Gastrocnemius medialis (tissue), 4 donors: ENCODE results near the gene ELOVL3. TPM values are rescaled to one million over a fixed set of nuclear protein-coding genes. Genes with fewer than 3 reads are reported as not detected.
"Not testable (repeated sequence)": the region's sequence is repeated elsewhere in the genome, so short reads cannot be mapped to it uniquely, and the experiment has no call there.

Experiments
- ATAC-seq, 2 donors: fragments of 150-250 bp; one replicate each; pipeline ENCODE4 v1.9.1; 2016
- DNase-seq, 2 donors: peaks; one replicate each; pipeline ENCODE4 v3.0.0-alpha.2; 2019
- H3K27ac ChIP-seq, 4 donors: fragments of 200-600 bp; sonication (generic); 1 replicate in 1 of 4; 2 replicates in 3 of 4; pipeline ENCODE4 v1.5.1; 2016 to 2018; ENCODE audit warnings: mild to moderate bottlenecking in 2 of 4, moderate library complexity in 1 of 4
- H3K27me3 ChIP-seq, 3 donors: fragments of 200-600 bp; sonication (generic) in 2 of 3; 1 replicate in 1 of 3; 2 replicates in 2 of 3; pipeline versions ENCODE4 v1.5.1 to v1.6.0; 2016 to 2019; ENCODE audit warnings: mild to moderate bottlenecking in 1 of 3, moderate library complexity in 1 of 3
- H3K36me3 ChIP-seq, 2 donors: fragments of 200-600 bp; sonication (generic) in 1 of 2; one replicate each; pipeline ENCODE4 v1.5.1; 2017 to 2018
- H3K4me1 ChIP-seq, 2 donors: fragments of 200-600 bp; sonication (generic) in 1 of 2; one replicate each; pipeline ENCODE4 v1.5.1; 2016 to 2017; ENCODE audit warnings: mild to moderate bottlenecking in 2 of 2
- H3K4me3 ChIP-seq, 4 donors: fragments of 200-600 bp; sonication (generic) in 3 of 4; 1 replicate in 1 of 4; 2 replicates in 3 of 4; pipeline ENCODE4 v1.5.1; 2016 to 2019; ENCODE audit warnings: mild to moderate bottlenecking in 2 of 4
- H3K9me3 ChIP-seq, 3 donors: fragments of 200-600 bp; sonication (generic) in 2 of 3; 1 replicate in 1 of 3; 2 replicates in 2 of 3; pipeline ENCODE4 v1.5.1; 2016 to 2019
- CTCF ChIP-seq, 5 experiments: fragments of 450-650 bp in 3 of 5; fragments of 200-600 bp in 2 of 5; sonication (generic) in 2 of 5; IDR thresholded peaks in 4 of 5; conservative IDR thresholded peaks in 1 of 5; 1 replicate in 4 of 5; 2 replicates in 1 of 5; pipeline ENCODE4 v1.5.1; 2016 to 2019; ENCODE audit warnings: antibody characterized with exemption in 5 of 5, mild to moderate bottlenecking in 3 of 5, moderate library complexity in 3 of 5
- POLR2A ChIP-seq, 2 donors: fragments of 450-650 bp; IDR thresholded peaks; one replicate each; pipeline ENCODE4 v1.6.1; 2017; ENCODE audit warnings: antibody characterized with exemption in 2 of 2, mild to moderate bottlenecking in 2 of 2, moderate library complexity in 2 of 2
- in situ Hi-C, 4 donors: fragments of 200-750 bp; cut with MboI; loops; one replicate each; pipeline versions ENCODE4 v1.15.0 to v1.8.0; 2017; ENCODE audit warnings: low sequenced_read_pairs in 4 of 4
- intact Hi-C: fragments of 100-400 bp; cut with DNase I; formaldehyde crosslinking; loops from one replicate; pipeline ENCODE4 v1.15.1; 2023; ENCODE audit warnings: low total_unique reads
- total RNA-seq, 4 donors: library from RNA; depleted of rRNA; stranded (reverse); fragments of >200 nt; gene quantifications; one replicate each; pipeline versions ENCODE4 v1.1.0 to v1.2.3, GENCODE V29; 2016

ELOVL3 gene
- total RNA-seq, 4 donors from 2014 or later, result 0.51 TPM; not detected in 3

GRCh38 chr10:102208311-102209035 is 17.6 kb upstream of the ELOVL3 start:
- Histone ChIP-seq H3K27ac (no peak overlapping the region), H3K36me3 (no peaks in the 10 kb centered on the region), H3K9me3 (no peaks in the 10 kb centered on the region), H3K27me3 (no peaks in the 10 kb centered on the region), H3K4me1 (no peaks in the 10 kb centered on the region), H3K4me3 (no peak overlapping the region)
- TF ChIP-seq CTCF (IDR thresholded peaks at IDR 0.05 in 4 of 5, conservative IDR thresholded peaks at IDR 0.05 in 1 of 5) (no peak), POLR2A (IDR thresholded peaks at IDR 0.05) (no peak)
- DNase-seq (no peak), ATAC-seq (no peak)
- intact Hi-C loops, result no loop called here
- in situ Hi-C loops, result loop anchor here in 1 of 4 donors (25.0 kb wide), 1 partner anchor 354 kb away; no protein-coding TSS in a partner anchor

GRCh38 chr10:102211615-102212299 is 14.3 kb upstream of the ELOVL3 start:
- Histone ChIP-seq H3K36me3 (no peaks in the 10 kb centered on the region), H3K9me3 (no peaks in the 10 kb centered on the region), H3K4me3 (no peak overlapping the region), H3K27me3 (no peaks in the 10 kb centered on the region), H3K4me1 (no peaks in the 10 kb centered on the region), H3K27ac (no peak overlapping the region)
- in situ Hi-C loops (loop anchor here in 1 of 4 donors (25.0 kb wide), 1 partner anchor 351 kb away; no protein-coding TSS in a partner anchor), intact Hi-C loops (no loop called here)
- no peak for TF ChIP-seq CTCF (IDR thresholded peaks at IDR 0.05 in 4 of 5, conservative IDR thresholded peaks at IDR 0.05 in 1 of 5)
- ATAC-seq, result no peak
- no peak for DNase-seq

- H3K4me1 ChIP-seq, H3K27me3 ChIP-seq, H3K27ac ChIP-seq, H3K4me3 ChIP-seq, H3K9me3 ChIP-seq, DNase-seq, intact Hi-C loops, H3K36me3 ChIP-seq, ATAC-seq: not testable (repeated sequence)
- in situ Hi-C loops, result loop anchor here in 1 of 4 donors (25.0 kb wide), 1 partner anchor 349 kb away; no protein-coding TSS in a partner anchor
Measured at GRCh38 chr10:102213599-102213998, 12.5 kb upstream of the ELOVL3 start.

GRCh38 chr10:102219370-102219769 is 6.7 kb upstream of the ELOVL3 start:
- DNase-seq, result no peak
- Histone ChIP-seq H3K4me1 (peaks cover 6 to 11% of the 10 kb centered on the region in 2 donors), H3K27me3 (no peaks in the 10 kb centered on the region), H3K27ac (no peak overlapping the region), H3K4me3 (no peak overlapping the region), H3K36me3 (no peaks in the 10 kb centered on the region), H3K9me3 (no peaks in the 10 kb centered on the region)
- in situ Hi-C loops (loop anchor here in 1 of 4 donors (25.0 kb wide), 1 partner anchor 343 kb away; no protein-coding TSS in a partner anchor), intact Hi-C loops (no loop called here)
- TF ChIP-seq CTCF (IDR thresholded peaks at IDR 0.05 in 4 of 5, conservative IDR thresholded peaks at IDR 0.05 in 1 of 5) (no peak), POLR2A (IDR thresholded peaks at IDR 0.05) (no peak)
- no peak for ATAC-seq

GRCh38 chr10:102220612-102221011 is 5.5 kb upstream of the ELOVL3 start:
- H3K4me1 ChIP-seq, result peaks cover 10 to 16% of the 10 kb centered on the region in 2 donors
- in situ Hi-C loops, result loop anchor here in 2 of 4 donors (10.0 to 25.0 kb wide), 2 partner anchors 56 to 342 kb away; no protein-coding TSS in a partner anchor

More at GRCh38 chr10:102220612-102221011, 5.5 kb upstream of the ELOVL3 start:
- ATAC-seq (peak in 1 of 2 donors; percentile 61), DNase-seq (no peak)
- Histone ChIP-seq H3K27me3 (no peaks in the 10 kb centered on the region), H3K4me3 (no peak overlapping the region), H3K9me3 (no peaks in the 10 kb centered on the region), H3K36me3 (no peaks in the 10 kb centered on the region), H3K27ac (no peak overlapping the region)
- intact Hi-C loops, result no loop called here
- TF ChIP-seq POLR2A (IDR thresholded peaks at IDR 0.05), result no peak
- TF ChIP-seq CTCF (IDR thresholded peaks at IDR 0.05 in 4 of 5, conservative IDR thresholded peaks at IDR 0.05 in 1 of 5), result no peak
